ENCODE measurements around the gene MTUS2. TPM values are rescaled to one million over a fixed set of nuclear protein-coding genes. Genes with fewer than 3 reads are reported as not detected.

MTUS2 gene
- total RNA-seq, 1 donor from 2014 or later, result not detected

DNA sequence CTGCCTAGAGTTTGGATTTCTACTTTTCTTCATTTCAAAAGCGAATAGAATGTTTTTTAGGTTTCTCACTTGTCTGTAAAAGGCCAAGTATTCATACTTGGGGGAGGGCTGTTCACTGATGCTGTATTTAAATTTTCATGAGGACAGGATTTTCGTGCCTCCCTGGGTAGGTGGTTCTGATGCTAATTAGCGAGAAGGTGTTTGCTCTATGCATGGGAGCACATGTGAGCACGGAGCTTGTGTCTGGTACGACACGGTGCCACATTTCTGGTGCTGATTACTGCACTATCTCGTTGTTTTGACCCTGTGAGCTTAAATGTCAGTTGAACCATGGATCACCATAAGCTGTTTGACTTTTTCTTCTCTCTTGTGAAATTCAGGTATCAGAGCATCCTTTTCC is 45.8 kb downstream of the MTUS2 start:
- Mint-ChIP-seq H3K27me3 (ENCODE audit: insufficient read depth) (no peaks in the 10 kb centered on the region), H3K27ac (no peak overlapping the region), H3K36me3 (ENCODE audit: low read depth) (no peaks in the 10 kb centered on the region), H3K4me1 (ENCODE audit: low read depth) (no peaks in the 10 kb centered on the region), H3K9me3 (no peaks in the 10 kb centered on the region), H3K4me3 (no peak overlapping the region)
- intact Hi-C loops (cut with micrococcal nuclease), result no loop called here
- no peak for DNase-seq (ENCODE audit: low spot score)

DNA sequence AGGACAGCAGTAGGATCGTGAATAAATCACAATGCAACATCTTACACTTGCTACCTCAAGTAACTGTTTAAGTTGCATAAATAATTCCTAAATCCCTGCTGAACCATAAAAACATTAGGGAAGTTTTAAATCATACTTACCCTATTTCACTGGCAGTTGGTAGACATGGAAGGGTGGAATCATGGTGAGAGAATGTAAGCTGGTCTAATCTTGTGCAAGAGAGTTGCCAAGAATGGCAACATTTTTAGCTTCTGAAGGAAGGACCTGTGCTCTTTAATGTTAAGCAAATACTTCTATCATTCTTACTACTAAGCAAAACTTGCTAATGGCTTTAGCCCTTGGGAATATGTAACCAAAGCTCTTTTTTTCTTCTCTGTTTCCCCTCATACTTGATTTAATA is 46.8 kb downstream of the MTUS2 start:
- H3K27me3 Mint-ChIP-seq (ENCODE audit: insufficient read depth), result no peaks in the 10 kb centered on the region
- no peaks in the 10 kb centered on the region for H3K4me1 Mint-ChIP-seq (ENCODE audit: low read depth)
- no peak overlapping the region for H3K4me3 Mint-ChIP-seq
- no peaks in the 10 kb centered on the region for H3K36me3 Mint-ChIP-seq (ENCODE audit: low read depth)
- H3K9me3 Mint-ChIP-seq, result peaks cover 1% of the 10 kb centered on the region
- intact Hi-C loops (cut with micrococcal nuclease), result no loop called here
- DNase-seq (ENCODE audit: low spot score), result no peak
- no peak overlapping the region for H3K27ac Mint-ChIP-seq

DNA sequence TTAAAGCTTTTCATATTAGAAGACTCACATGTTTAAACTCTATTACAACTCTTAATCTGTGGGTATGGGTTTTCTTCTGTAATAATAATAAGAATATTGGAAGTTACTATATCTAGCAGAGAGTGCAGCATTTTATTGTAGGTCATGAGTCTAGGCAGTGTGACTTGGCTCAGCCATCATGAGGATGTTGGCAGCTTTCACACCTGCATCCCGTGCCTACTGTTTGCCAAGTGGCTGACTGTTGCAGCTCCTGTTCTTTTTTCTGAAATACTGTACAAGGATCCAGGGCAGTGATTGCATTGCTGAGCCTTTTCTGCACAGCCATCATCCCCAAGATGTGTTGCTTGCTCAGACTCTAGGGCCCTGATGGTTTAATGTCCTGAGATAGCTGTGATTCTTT is 47.4 kb downstream of the MTUS2 start:
- Mint-ChIP-seq H3K4me3 (no peak overlapping the region), H3K4me1 (ENCODE audit: low read depth) (no peaks in the 10 kb centered on the region), H3K36me3 (ENCODE audit: low read depth) (no peaks in the 10 kb centered on the region), H3K9me3 (peaks cover 7% of the 10 kb centered on the region), H3K27ac (no peak overlapping the region), H3K27me3 (ENCODE audit: insufficient read depth) (no peaks in the 10 kb centered on the region)
- intact Hi-C loops (cut with micrococcal nuclease), result no loop called here
- DNase-seq (ENCODE audit: low spot score), result no peak

DNA sequence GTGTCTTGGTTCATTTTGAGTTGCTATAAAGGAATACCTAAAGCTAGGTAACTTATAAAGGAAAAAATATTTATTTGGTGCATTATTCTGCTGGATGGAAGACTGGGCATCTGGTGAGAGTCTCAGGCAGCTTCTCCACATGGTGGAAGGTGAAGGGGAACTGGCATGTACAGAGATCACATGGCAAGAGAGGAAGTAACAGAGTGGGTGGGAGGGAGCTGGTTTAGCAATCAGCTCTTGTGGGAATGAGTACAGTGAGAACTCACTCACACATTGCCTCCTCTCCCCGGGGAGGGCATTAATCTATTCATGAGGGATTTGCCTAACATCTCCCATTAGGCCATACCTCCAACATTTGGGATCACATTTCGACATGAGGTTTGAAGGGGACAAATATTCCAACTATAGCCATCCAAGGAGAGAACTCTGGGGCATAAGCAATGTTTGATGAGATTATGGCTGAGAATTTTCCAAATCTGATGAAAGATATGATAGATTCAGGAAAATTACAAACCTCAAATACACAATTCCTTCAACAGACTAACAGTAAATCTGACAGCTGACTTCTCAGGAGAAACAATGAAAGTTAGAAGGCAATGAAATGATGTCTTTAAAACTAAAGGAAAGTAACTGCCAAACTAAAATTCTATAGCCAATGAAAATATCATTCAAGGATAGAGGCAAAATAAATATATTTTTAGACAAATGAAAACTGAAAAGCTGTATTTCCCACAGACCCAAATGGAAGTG is 52.5 kb downstream of the MTUS2 start:
- no peak overlapping the region for H3K4me3 Mint-ChIP-seq
- DNase-seq (ENCODE audit: low spot score), result no peak
- no peak overlapping the region for H3K27ac Mint-ChIP-seq
- intact Hi-C loops (cut with micrococcal nuclease), result no loop called here
- H3K9me3 Mint-ChIP-seq, result peaks cover 13% of the 10 kb centered on the region
- H3K4me1 Mint-ChIP-seq (ENCODE audit: low read depth), result no peaks in the 10 kb centered on the region
- no peaks in the 10 kb centered on the region for H3K36me3 Mint-ChIP-seq (ENCODE audit: low read depth)
- H3K27me3 Mint-ChIP-seq (ENCODE audit: insufficient read depth), result peaks cover 2% of the 10 kb centered on the region

DNA sequence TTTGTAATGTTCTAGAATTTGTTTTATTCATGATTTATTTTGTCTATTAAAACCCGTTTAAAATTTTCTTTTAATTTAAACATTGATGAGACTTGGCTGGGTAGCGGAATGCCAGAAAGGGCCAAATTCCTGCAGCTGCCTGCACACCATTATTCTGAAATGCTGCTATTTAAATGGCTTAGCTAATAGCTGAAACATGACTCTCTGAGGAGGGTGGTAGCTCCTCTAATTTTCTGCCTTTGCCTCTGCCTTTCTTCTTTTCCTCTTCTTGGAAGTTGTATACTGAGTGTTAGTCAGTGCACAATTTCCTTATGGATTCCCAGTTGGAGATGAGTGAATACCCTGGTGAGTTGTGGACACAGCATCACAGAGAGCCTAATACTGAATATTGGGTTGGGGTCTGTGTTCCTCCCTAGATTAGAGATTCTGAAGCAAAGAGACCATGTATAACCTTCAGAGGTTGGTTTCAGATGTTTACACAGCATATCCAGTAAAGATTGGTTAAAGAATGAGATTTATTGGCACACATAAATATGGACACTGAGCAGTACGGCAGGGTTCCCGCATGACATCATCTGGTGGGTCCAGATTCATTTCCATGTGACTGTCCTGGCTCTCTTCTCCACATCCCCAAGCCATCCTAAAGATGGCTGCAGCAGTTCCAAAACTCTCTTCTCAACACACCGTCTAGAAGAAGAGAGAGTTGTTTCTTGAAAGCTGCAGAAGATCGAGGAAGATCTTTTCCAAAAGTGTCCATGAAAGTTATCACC is 55.9 kb downstream of the MTUS2 start:
- no peak overlapping the region for H3K4me3 Mint-ChIP-seq
- no peak for DNase-seq (ENCODE audit: low spot score)
- peaks cover 16% of the 10 kb centered on the region for H3K9me3 Mint-ChIP-seq
- intact Hi-C loops (cut with micrococcal nuclease), result no loop called here
- no peak overlapping the region for H3K27ac Mint-ChIP-seq
- H3K4me1 Mint-ChIP-seq (ENCODE audit: low read depth), result no peaks in the 10 kb centered on the region
- H3K27me3 Mint-ChIP-seq (ENCODE audit: insufficient read depth), result peaks cover 3% of the 10 kb centered on the region
- no peaks in the 10 kb centered on the region for H3K36me3 Mint-ChIP-seq (ENCODE audit: low read depth)

DNA sequence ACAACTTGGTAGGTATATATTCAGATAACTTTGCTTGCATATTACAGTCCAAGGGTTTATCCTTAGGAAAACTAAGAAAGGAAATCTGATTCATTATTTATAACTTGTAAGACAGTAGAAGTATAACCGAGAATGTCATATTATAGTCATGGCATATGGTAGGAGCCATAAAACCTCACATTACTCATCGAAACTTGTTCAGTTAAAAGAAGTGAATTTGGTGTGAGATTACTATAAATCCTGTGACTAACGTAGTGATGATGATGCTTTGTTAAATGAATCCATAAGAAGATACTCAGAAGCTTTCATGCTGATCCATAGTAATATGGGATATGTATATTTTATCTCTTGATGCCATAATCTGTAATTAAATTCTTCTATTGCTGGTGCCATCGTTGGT is 57.3 kb downstream of the MTUS2 start:
- H3K4me1 Mint-ChIP-seq (ENCODE audit: low read depth), result no peaks in the 10 kb centered on the region
- H3K36me3 Mint-ChIP-seq (ENCODE audit: low read depth), result no peaks in the 10 kb centered on the region
- intact Hi-C loops (cut with micrococcal nuclease), result no loop called here
- peaks cover 3% of the 10 kb centered on the region for H3K27me3 Mint-ChIP-seq (ENCODE audit: insufficient read depth)
- H3K4me3 Mint-ChIP-seq, result no peak overlapping the region
- no peak for DNase-seq (ENCODE audit: low spot score)
- peaks cover 11% of the 10 kb centered on the region for H3K9me3 Mint-ChIP-seq
- no peak overlapping the region for H3K27ac Mint-ChIP-seq

DNA sequence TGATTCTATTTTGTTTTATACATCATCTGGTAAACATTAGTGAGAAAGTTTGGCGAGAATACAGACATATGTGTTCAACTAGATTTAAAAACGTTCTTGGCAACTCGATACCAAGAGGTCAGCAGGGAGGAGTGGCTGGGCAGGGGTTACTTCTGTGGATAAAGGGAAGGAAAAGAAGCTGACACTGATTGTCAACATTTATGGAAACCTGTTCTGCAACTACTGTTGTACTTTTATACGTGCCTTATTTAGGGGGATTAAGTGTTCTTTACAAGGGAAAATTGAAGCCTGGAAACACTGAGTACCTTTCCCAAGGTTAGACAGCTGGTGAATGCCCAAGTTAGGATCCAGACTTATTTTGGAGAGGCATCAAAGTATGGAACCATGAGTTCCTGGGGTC is 65.0 kb downstream of the MTUS2 start:
- intact Hi-C loops (cut with micrococcal nuclease), result no loop called here
- no peak overlapping the region for H3K4me3 Mint-ChIP-seq
- no peak for DNase-seq (ENCODE audit: low spot score)
- H3K36me3 Mint-ChIP-seq (ENCODE audit: low read depth), result no peaks in the 10 kb centered on the region
- H3K27ac Mint-ChIP-seq, result no peak overlapping the region
- H3K4me1 Mint-ChIP-seq (ENCODE audit: low read depth), result no peaks in the 10 kb centered on the region
- no peaks in the 10 kb centered on the region for H3K9me3 Mint-ChIP-seq
- H3K27me3 Mint-ChIP-seq (ENCODE audit: insufficient read depth), result no peaks in the 10 kb centered on the region

DNA sequence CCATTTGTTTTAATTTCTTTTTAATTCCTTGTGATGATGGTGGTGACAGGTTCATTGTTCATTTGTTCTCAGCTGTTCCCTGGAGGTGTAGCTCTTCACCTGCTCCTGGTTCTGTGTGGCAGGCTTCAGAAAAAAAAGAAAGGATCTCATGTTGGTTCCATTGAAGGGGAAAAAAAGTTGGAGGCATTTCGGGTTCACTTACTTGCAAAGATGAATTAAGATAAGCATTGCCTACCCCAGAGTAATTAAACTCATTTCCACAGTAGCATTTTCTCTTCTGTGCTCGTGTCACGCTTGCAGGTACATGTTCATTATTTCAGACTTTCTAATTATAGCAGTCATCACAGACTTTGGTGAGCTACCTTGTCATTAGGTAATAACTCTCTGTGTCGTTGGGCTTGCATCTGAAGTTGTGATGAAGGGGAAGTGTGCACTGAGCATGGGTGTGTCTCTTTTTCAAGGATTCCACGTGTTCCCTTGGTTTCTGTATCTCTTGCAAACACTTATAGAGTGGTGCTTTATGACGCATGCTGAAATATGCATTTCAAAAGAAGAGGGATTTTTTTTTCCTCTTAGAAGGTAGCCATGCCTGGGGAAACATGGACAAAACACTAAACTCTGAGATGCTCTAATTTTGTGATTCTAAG is 69.1 kb downstream of the MTUS2 start:
- Mint-ChIP-seq H3K36me3 (ENCODE audit: low read depth) (no peaks in the 10 kb centered on the region), H3K27me3 (ENCODE audit: insufficient read depth) (no peaks in the 10 kb centered on the region), H3K27ac (no peak overlapping the region), H3K4me3 (no peak overlapping the region), H3K9me3 (no peaks in the 10 kb centered on the region), H3K4me1 (ENCODE audit: low read depth) (no peaks in the 10 kb centered on the region)
- DNase-seq (ENCODE audit: low spot score), result no peak
- intact Hi-C loops (cut with micrococcal nuclease), result no loop called here

DNA sequence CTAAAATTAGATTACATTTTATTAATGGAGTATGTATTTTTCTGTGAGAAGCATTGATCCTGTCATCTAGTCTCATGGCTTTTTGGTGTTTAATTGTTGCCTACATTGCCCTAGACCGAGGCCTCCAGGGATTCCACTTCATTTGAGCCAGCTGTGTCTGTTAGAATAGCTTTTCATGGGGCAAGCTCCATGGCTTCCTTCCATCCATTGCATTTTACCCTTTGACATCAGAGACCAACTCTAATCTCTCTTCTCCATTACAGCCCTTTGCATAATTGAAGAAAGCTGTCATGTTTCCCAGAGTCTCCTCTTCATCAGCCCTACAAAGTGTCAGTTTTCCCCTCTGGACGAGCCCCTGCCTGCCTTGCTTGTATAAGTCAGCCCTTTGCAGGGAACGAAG is 70.6 kb downstream of the MTUS2 start:
- H3K4me1 Mint-ChIP-seq (ENCODE audit: low read depth), result no peaks in the 10 kb centered on the region
- no peak overlapping the region for H3K4me3 Mint-ChIP-seq
- intact Hi-C loops (cut with micrococcal nuclease), result no loop called here
- no peaks in the 10 kb centered on the region for H3K27me3 Mint-ChIP-seq (ENCODE audit: insufficient read depth)
- H3K9me3 Mint-ChIP-seq, result no peaks in the 10 kb centered on the region
- no peak overlapping the region for H3K27ac Mint-ChIP-seq
- no peak for DNase-seq (ENCODE audit: low spot score)
- no peaks in the 10 kb centered on the region for H3K36me3 Mint-ChIP-seq (ENCODE audit: low read depth)

DNA sequence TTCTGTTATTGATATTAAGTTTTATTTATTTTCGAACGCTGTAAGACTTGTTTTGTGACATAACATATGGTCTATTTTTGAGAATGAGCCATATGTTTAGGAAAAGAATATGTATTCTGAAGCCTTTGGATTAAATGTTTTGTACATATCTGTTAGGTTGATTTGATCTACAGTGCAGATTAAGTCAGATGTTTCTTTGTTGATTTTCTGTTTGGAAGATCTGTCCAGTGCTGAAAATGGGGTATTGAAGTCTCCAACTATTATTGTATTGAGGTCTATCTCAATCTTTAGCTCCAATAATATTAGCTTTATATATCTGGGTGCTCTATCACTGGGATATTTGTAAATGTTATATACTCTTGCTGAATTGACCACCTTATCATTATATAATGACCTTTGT is 97.9 kb downstream of the MTUS2 start:
- Mint-ChIP-seq H3K27ac (no peak overlapping the region), H3K4me3 (no peak overlapping the region), H3K36me3 (ENCODE audit: low read depth) (no peaks in the 10 kb centered on the region), H3K4me1 (ENCODE audit: low read depth) (no peaks in the 10 kb centered on the region), H3K27me3 (ENCODE audit: insufficient read depth) (peaks cover 3% of the 10 kb centered on the region), H3K9me3 (peaks cover 47% of the 10 kb centered on the region)
- intact Hi-C loops (cut with micrococcal nuclease), result no loop called here
- no peak for DNase-seq (ENCODE audit: low spot score)

DNA sequence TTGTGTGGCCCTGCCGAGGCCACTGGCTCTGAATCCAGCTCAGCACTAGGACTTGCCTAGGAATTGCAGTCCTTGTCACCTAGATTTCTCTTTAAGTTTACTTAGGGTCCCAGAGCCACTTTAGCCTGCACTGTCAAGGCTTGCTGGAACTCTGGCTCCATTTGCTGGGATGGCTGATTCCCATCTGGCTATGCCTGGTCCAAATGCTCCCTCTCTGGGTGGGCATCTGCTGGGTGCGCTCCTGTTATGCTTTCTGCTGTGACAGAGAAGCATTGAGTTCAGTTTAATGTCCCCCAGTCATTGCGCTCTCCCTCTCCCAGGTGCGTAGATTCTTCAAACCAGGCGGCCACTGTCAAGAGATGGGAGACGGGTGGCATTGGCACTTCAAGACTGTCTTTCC is 102.2 kb downstream of the MTUS2 start:
- no peaks in the 10 kb centered on the region for H3K36me3 Mint-ChIP-seq (ENCODE audit: low read depth)
- intact Hi-C loops (cut with micrococcal nuclease), result no loop called here
- no peak overlapping the region for H3K4me3 Mint-ChIP-seq
- H3K27ac Mint-ChIP-seq, result no peak overlapping the region
- H3K9me3 Mint-ChIP-seq, result peaks cover 28% of the 10 kb centered on the region
- peaks cover 3% of the 10 kb centered on the region for H3K27me3 Mint-ChIP-seq (ENCODE audit: insufficient read depth)
- DNase-seq (ENCODE audit: low spot score), result no peak
- no peaks in the 10 kb centered on the region for H3K4me1 Mint-ChIP-seq (ENCODE audit: low read depth)

DNA sequence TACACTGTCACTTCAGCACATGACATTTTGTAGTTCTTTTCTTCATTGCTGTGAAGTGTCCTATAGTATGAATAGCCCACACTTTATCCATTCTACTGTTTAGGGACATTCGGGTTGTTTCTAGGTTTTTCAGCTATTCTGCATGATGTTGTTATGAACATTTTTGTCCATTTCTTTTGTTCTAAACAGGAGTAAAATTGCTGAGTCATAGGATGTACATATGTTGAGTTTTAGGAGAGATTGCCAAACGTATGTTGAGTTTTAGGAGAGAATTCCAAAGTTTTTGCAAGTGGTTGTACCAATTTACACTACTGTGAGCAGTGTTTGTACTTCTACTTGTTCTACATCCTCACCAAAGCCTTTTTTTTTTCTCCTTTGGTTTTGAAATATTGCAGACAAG is 115.0 kb downstream of the MTUS2 start:
- Mint-ChIP-seq H3K9me3 (no peaks in the 10 kb centered on the region), H3K36me3 (ENCODE audit: low read depth) (no peaks in the 10 kb centered on the region), H3K4me3 (no peak overlapping the region), H3K27ac (no peak overlapping the region), H3K27me3 (ENCODE audit: insufficient read depth) (peaks cover 1% of the 10 kb centered on the region), H3K4me1 (ENCODE audit: low read depth) (no peaks in the 10 kb centered on the region)
- intact Hi-C loops (cut with micrococcal nuclease), result no loop called here
- no peak for DNase-seq (ENCODE audit: low spot score)

DNA sequence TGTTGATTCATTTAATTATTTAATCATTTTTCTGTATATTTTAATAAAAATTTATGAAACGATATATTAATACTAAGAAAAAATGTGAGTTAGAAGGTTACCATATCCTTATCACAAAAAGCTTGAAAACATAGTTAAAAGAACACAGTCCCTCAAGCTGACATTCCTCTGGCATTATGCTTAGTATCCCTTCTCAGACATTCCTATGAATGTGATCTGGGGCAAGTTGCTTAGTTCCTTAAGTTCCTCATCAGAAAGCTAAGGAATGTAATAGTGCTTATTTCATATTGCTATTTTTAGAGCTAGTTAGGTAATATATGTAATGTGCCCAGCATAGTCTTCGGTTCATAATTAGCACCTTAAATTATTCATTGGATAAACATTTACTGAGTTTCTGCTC is 122.8 kb downstream of the MTUS2 start:
- no peaks in the 10 kb centered on the region for H3K4me1 Mint-ChIP-seq (ENCODE audit: low read depth)
- no peaks in the 10 kb centered on the region for H3K36me3 Mint-ChIP-seq (ENCODE audit: low read depth)
- no peak overlapping the region for H3K4me3 Mint-ChIP-seq
- DNase-seq (ENCODE audit: low spot score), result no peak
- no peak overlapping the region for H3K27ac Mint-ChIP-seq
- intact Hi-C loops (cut with micrococcal nuclease), result no loop called here
- H3K27me3 Mint-ChIP-seq (ENCODE audit: insufficient read depth), result peaks cover 1% of the 10 kb centered on the region
- H3K9me3 Mint-ChIP-seq, result no peaks in the 10 kb centered on the region
